H1 (cell line): Measurements from ENCODE around the gene ACVR1. TPM values are rescaled to one million over a fixed set of nuclear protein-coding genes. Genes with fewer than 3 reads are reported as not detected.

Source experiments
- CTCF ChIA-PET: fragments of 300-600 bp; sonication (Branson Sonifier 250); formaldehyde crosslinking; loops from one replicate; lab custom pipeline; 2021; ENCODE audit not compliant: partially characterized antibody; lab: Charles Lee
- POLR2A ChIA-PET: fragments of 300-600 bp; sonication (Branson Sonifier 250); formaldehyde crosslinking; loops from one replicate; lab custom pipeline; 2021; ENCODE audit warnings: inconsistent platforms; ENCODE audit not compliant: partially characterized antibody; lab: Charles Lee
- DNase-seq, 2 experiments: peaks; one replicate each; pipeline versions ENCODE4 v3.0.0 to v3.0.0-alpha.2; 2010 to 2022; ENCODE audit warnings: low spot score in 2 of 2, low read depth in 1 of 2, mixed read lengths in 1 of 2
- FAIRE-seq: peaks from 2 replicates; lab custom pipeline; 2011; peaks lifted over from hg19 to GRCh38; lab: Jason Lieb, UNC
- H2AFZ ChIP-seq: 2 replicates; pipeline ENCODE4 v1.8.1; 2012; ENCODE audit warnings: low read length, inconsistent platforms
- H2AK5ac ChIP-seq: 2 replicates; pipeline ENCODE4 v1.6.1; 2013; ENCODE audit warnings: low read depth, low read length
- H2BK120ac ChIP-seq: replicated peaks from 2 replicates; pipeline ENCODE3; 2013; ENCODE audit warnings: low read depth, low read length, inconsistent platforms
- H2BK12ac ChIP-seq: 2 replicates; pipeline ENCODE4 v1.6.1; 2013; ENCODE audit warnings: low read depth, low read length
- H2BK15ac ChIP-seq: 2 replicates; pipeline ENCODE4 v1.6.1; 2013; ENCODE audit warnings: low read length
- H2BK20ac ChIP-seq: 2 replicates; pipeline ENCODE4 v1.6.1; 2013; ENCODE audit warnings: low read length
- H2BK5ac ChIP-seq: 2 replicates; pipeline ENCODE4 v1.6.1; 2013; ENCODE audit warnings: low read depth, low read length
- H3K14ac ChIP-seq: 2 replicates; pipeline ENCODE4 v1.6.1; 2013; ENCODE audit warnings: inconsistent platforms; ENCODE audit not compliant: insufficient read length
- H3K18ac ChIP-seq: 2 replicates; pipeline ENCODE4 v1.6.1; 2013; ENCODE audit warnings: low read length; ENCODE audit errors: extremely low read depth
- H3K23ac ChIP-seq: 2 replicates; pipeline ENCODE4 v1.6.1; 2013; ENCODE audit warnings: inconsistent platforms; ENCODE audit not compliant: insufficient read length
- H3K23me2 ChIP-seq: 2 replicates; pipeline ENCODE4 v1.6.1; 2013; ENCODE audit warnings: low read depth, low read length
- H3K27ac ChIP-seq: 2 replicates; pipeline ENCODE4 v1.6.1; 2011; ENCODE audit warnings: low read depth, low read length, inconsistent platforms
- H3K27me3 ChIP-seq, 4 experiments: replicated peaks in 1 of 4; 1 replicate in 1 of 4; 2 replicates in 3 of 4; pipeline versions ENCODE4 v1.6.1 to v1.8.1; 2011 to 2013; ENCODE audit warnings: low read length in 3 of 4, mild to moderate bottlenecking in 3 of 4, inconsistent platforms in 2 of 4, mixed read lengths in 2 of 4, moderate library complexity in 1 of 4; ENCODE audit not compliant: control insufficient read depth in 3 of 4, insufficient read depth in 3 of 4; ENCODE audit errors: extremely low read depth in 1 of 4
- H3K36me3 ChIP-seq, 4 experiments: 2 replicates each; pipeline versions ENCODE4 v1.6.1 to v1.8.1; 2011 to 2013; ENCODE audit warnings: mild to moderate bottlenecking in 4 of 4, low read length in 3 of 4, moderate library complexity in 2 of 4, control low read depth in 1 of 4, inconsistent platforms in 1 of 4; ENCODE audit not compliant: insufficient read depth in 4 of 4, control insufficient read depth in 2 of 4
- H3K4ac ChIP-seq: replicated peaks from 2 replicates; pipeline ENCODE3; 2013; ENCODE audit warnings: low read length, low read depth, mixed read lengths, inconsistent platforms; ENCODE audit not compliant: insufficient read length
- H3K4me1 ChIP-seq, 4 experiments: replicated peaks in 1 of 4; 1 replicate in 1 of 4; 2 replicates in 3 of 4; pipeline versions ENCODE4 v1.6.1 to v1.8.1; 2011 to 2013; ENCODE audit warnings: low read length in 3 of 4, inconsistent platforms in 2 of 4, mixed read lengths in 1 of 4; ENCODE audit not compliant: insufficient read depth in 4 of 4, control insufficient read depth in 3 of 4
- H3K4me2 ChIP-seq, 2 experiments: 2 replicates each; pipeline versions ENCODE4 v1.6.1 to v1.8.1; 2011 to 2013; ENCODE audit warnings: low read depth in 2 of 2, low read length in 2 of 2, control low read depth in 1 of 2, inconsistent platforms in 1 of 2, mild to moderate bottlenecking in 1 of 2; ENCODE audit not compliant: insufficient read depth in 1 of 2
- H3K4me3 ChIP-seq, 4 experiments: fragments of 200-600, 300-600 bp in 1 of 4; sonication (generic), shearing (Covaris generic), sonication (Bioruptor Twin) in 1 of 4; 2 replicates each; pipeline versions ENCODE4 v1.5.1 to v1.8.1; 2011 to 2016; ENCODE audit warnings: low read length in 4 of 4, low read depth in 3 of 4, control low read depth in 2 of 4, inconsistent platforms in 2 of 4, mild to moderate bottlenecking in 2 of 4, mixed read lengths in 1 of 4, moderate library complexity in 1 of 4; ENCODE audit not compliant: insufficient read depth in 2 of 4; ENCODE audit errors: extremely low read depth in 1 of 4
- H3K56ac ChIP-seq: replicated peaks from 2 replicates; pipeline ENCODE3; 2013; ENCODE audit warnings: low read depth, mild to moderate bottlenecking, mixed read lengths, low read length, inconsistent platforms; ENCODE audit not compliant: insufficient read length
- H3K79me1 ChIP-seq: 2 replicates; pipeline ENCODE4 v1.6.1; 2013; ENCODE audit warnings: low read depth, low read length, control low read depth
- H3K79me2 ChIP-seq, 2 experiments: 2 replicates each; pipeline versions ENCODE4 v1.6.1 to v1.8.1; 2012 to 2013; ENCODE audit warnings: low read length in 2 of 2, mild to moderate bottlenecking in 2 of 2, inconsistent platforms in 1 of 2; ENCODE audit not compliant: insufficient read depth in 2 of 2, control insufficient read depth in 1 of 2
- H3K9ac ChIP-seq, 4 experiments: replicated peaks in 1 of 4; 1 replicate in 1 of 4; 2 replicates in 3 of 4; pipeline versions ENCODE4 v1.6.1 to v1.8.1; 2011 to 2013; ENCODE audit warnings: low read depth in 3 of 4, low read length in 3 of 4, control low read depth in 2 of 4, mild to moderate bottlenecking in 2 of 4, moderate library complexity in 2 of 4, inconsistent platforms in 1 of 4; ENCODE audit errors: extremely low read depth in 1 of 4
- H3K9me3 ChIP-seq, 2 experiments: 2 replicates each; pipeline versions ENCODE4 v1.6.1 to v1.8.1; 2012 to 2013; ENCODE audit warnings: mild to moderate bottlenecking in 2 of 2, moderate library complexity in 2 of 2, control low read depth in 1 of 2, inconsistent platforms in 1 of 2, low read depth in 1 of 2, low read length in 1 of 2, mixed read lengths in 1 of 2; ENCODE audit not compliant: insufficient read depth in 2 of 2
- H4K20me1 ChIP-seq, 2 experiments: replicated peaks in 1 of 2; 2 replicates each; pipeline versions ENCODE3 to v1.8.1; 2011 to 2013; ENCODE audit warnings: inconsistent platforms in 2 of 2, low read length in 2 of 2, mild to moderate bottlenecking in 1 of 2; ENCODE audit not compliant: insufficient read depth in 2 of 2, control insufficient read depth in 1 of 2
- H4K5ac ChIP-seq: 2 replicates; pipeline ENCODE4 v1.6.1; 2013; ENCODE audit warnings: low read length, low read depth, mixed read lengths, inconsistent platforms; ENCODE audit not compliant: insufficient read length
- H4K8ac ChIP-seq: 2 replicates; pipeline ENCODE4 v1.8.0; 2013; ENCODE audit warnings: mild to moderate bottlenecking, moderate library complexity, low read length, inconsistent platforms; ENCODE audit not compliant: insufficient read depth; ENCODE audit errors: extremely low read depth
- H4K91ac ChIP-seq: replicated peaks from 2 replicates; pipeline ENCODE3; 2013; ENCODE audit warnings: low read length, mixed read lengths, inconsistent platforms; ENCODE audit not compliant: insufficient read length
- HDAC2 ChIP-seq, 2 experiments: fragments of 300-600 bp in 1 of 2; sonication (generic) in 1 of 2; IDR thresholded peaks; 2 replicates each; pipeline ENCODE4 v1.6.1; 2011 to 2012; ENCODE audit warnings: low read depth in 2 of 2, low read length in 2 of 2, mild to moderate bottlenecking in 2 of 2, moderate library complexity in 2 of 2, borderline replicate concordance in 1 of 2, inconsistent platforms in 1 of 2
- JUND ChIP-seq: IDR thresholded peaks from 2 replicates; pipeline ENCODE4 v1.6.1; 2011; ENCODE audit warnings: mild to moderate bottlenecking, improper control_type of control experiment, low read length
- NRF1 ChIP-seq: IDR thresholded peaks from 2 replicates; pipeline ENCODE4 v1.6.1; 2011; ENCODE audit warnings: mild to moderate bottlenecking, low read depth, low read length, improper control_type of control experiment
- PHF8 ChIP-seq: fragments of 200-600 bp; sonication (generic); conservative IDR thresholded peaks from 2 replicates; pipeline ENCODE4 v1.7.1; 2012; ENCODE audit warnings: low read depth, mild to moderate bottlenecking, inconsistent platforms, low read length, moderate library complexity
- WGBS, 2 experiments: shearing (Covaris generic) in 1 of 2; methylation state at CpG; one replicate each; pipeline versions ENCODE4 v1.1.6 to v1.1.7; 2013 to 2015; ENCODE audit warnings: low lambda C conversion rate in 2 of 2, mixed read lengths in 2 of 2, inconsistent platforms in 1 of 2, low coverage in 1 of 2, missing lambda C conversion rate in 1 of 2; ENCODE audit not compliant: insufficient replicate concordance in 2 of 2, insufficient coverage in 1 of 2, insufficient read length in 1 of 2; ENCODE audit errors: extremely low coverage in 1 of 2, missing lambda C conversion rate in 1 of 2; 5-methylcytosine and 5-hydroxymethylcytosine counted together
- polyA plus RNA-seq, 7 experiments: library from polyadenylated mRNA; depleted of rRNA in 3 of 7; stranded (reverse) in 5 of 7; unstranded in 2 of 7; fragments of >200 nt in 5 of 7; fragments of 200-250 nt in 2 of 7; gene quantifications; 1 replicate in 5 of 7; 2 replicates in 1 of 7; 4 replicates in 1 of 7; pipeline versions ENCODE4 v1.2.1 to v1.2.3, GENCODE V29; 2011 to 2013; ENCODE audit warnings: missing spikeins in 2 of 7, mixed read lengths in 2 of 7
- total RNA-seq: library from RNA; stranded (reverse); fragmentation: NEBNext Ultra II Directional; extraction: Animal tissue kit (Norgen Biotek cat#: 25700); gene quantifications from 2 replicates; pipeline ENCODE4 v1.2.1, GENCODE V29; 2021
- TF ChIP-seq, protein P1 (sequence below), 3 experiments: IDR thresholded peaks; 1 replicate in 2 of 3; 2 replicates in 1 of 3; pipeline versions ENCODE4 v1.5.1 to v1.6.1; 2011; ENCODE audit warnings: low read length in 3 of 3, mild to moderate bottlenecking in 3 of 3, inconsistent platforms in 2 of 3, low read depth in 1 of 3, moderate library complexity in 1 of 3; ENCODE audit not compliant: insufficient read depth in 1 of 3; ENCODE audit errors: control extremely low read depth in 1 of 3
- TF ChIP-seq, protein P2 (sequence below): IDR thresholded peaks from 2 replicates; pipeline ENCODE4 v1.6.1; 2012; ENCODE audit warnings: inconsistent platforms
- TF ChIP-seq, protein P3 (sequence below): IDR thresholded peaks from 2 replicates; pipeline ENCODE4 v1.6.1; 2012; ENCODE audit warnings: inconsistent platforms

The ACVR1 gene
- total and polyA plus RNA-seq, 2 of the 8 experiments (the other 6 are each of a cell fraction or from before 2014, with no cell fraction given) = 8.5 to 17.7 TPM

DNA sequence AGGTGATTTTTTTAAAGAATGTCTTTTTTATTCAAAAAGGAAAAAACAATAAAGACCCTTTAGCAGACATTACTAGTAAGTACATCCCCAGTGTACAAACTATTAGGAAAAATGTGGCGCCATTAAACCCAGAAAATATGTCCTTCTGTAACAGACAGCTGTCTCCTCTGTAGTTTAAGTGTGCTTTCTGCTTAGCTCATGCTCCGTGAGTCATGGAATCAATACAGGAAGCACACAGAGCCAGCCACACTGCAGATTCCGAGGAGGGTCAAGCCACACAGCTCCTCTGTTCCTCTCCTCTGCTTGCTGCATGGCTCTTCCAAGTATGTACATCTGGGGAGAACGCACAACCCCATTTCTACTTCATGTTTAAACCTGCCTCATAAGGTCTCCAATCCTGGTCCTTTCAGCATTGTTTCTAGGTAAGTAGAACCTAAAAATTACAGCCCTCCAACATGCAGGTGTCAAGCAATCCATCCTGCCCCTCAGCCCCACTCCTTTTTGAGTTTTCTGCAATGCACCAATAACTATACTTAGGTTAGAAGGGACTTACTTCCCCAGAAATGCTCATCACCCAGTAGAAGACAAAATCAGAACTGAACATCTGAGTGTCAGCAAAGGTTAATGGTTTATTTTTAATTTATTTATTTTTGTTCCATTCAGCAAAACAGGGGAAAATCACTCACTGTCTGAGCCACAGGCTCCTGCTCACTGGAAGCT, 37.5 kb downstream of the ACVR1 start:
- Histone ChIP-seq H2BK20ac (peak overlapping the region; percentile 37; the same call in 1 of the 2 replicates), H3K56ac (no peak overlapping the region), H3K23ac (no peak overlapping the region), H3K79me1 (peaks cover 4% of the 10 kb centered on the region), H3K4me1 (peaks cover 20 to 38% (median 23%) of the 10 kb centered on the region in 4 experiments), H2AFZ (no peak overlapping the region), H3K9me3 (no peaks in the 10 kb centered on the region), H3K23me2 (0 out of 2 replicates have a peak, but pooled peaks cover 2% of the 10 kb centered on the region), H2BK5ac (peak overlapping the region; percentile 48), H4K8ac (no peak overlapping the region), H2BK15ac (peak overlapping the region; percentile 85; the same call in 1 of the 2 replicates), H3K4ac (no peak overlapping the region), H3K27ac (no peak overlapping the region), H2BK12ac (peak overlapping the region; percentile 88), H3K14ac (no peak overlapping the region), H4K20me1 (peaks cover 2 to 21% of the 10 kb centered on the region in 2 experiments), H3K9ac (no peak overlapping the region), H3K4me2 (peak overlapping the region; percentile 55 to 56), H2AK5ac (no peak overlapping the region; the same call in 1 of the 2 replicates), H3K36me3 (no peaks in the 10 kb centered on the region), H3K18ac (no peak overlapping the region), H3K27me3 (no peaks in the 10 kb centered on the region), H4K91ac (no peak overlapping the region), H4K5ac (no peak overlapping the region), H2BK120ac (no peak overlapping the region), H3K79me2 (peaks cover 0 to 36% of the 10 kb centered on the region in 2 experiments; a peak in 2 of 4 replicates), H3K4me3 (no peak overlapping the region)
- POLR2A ChIA-PET = interaction anchor here (0.9 to 1.6 kb wide), 3 partner anchors 19 to 54 kb away, joined by 3 to 5 read pairs (median 3); no protein-coding TSS in a partner anchor
- CTCF ChIA-PET = interaction anchor here (0.7 to 2.3 kb wide), 7 partner anchors 10 to 172 kb away, joined by 3 to 5 read pairs (median 3); no protein-coding TSS in a partner anchor
- no peak for FAIRE-seq
- 79% methylated on average over 4 of the region's 4 CpGs; no CpG with 5 or more reads in 1 of the 2 experiments for WGBS, 2 experiments
- DNase-seq = no peak
- TF ChIP-seq PHF8 (no peak), JUND (no peak), NRF1 (no peak), HDAC2 (IDR thresholded peaks at IDR 0.05; ENCODE audit: borderline replicate concordance in 1 of 2, low read depth in 2 of 2, low read length in 2 of 2) (no peak)
- TF ChIP-seq, protein P1, sequence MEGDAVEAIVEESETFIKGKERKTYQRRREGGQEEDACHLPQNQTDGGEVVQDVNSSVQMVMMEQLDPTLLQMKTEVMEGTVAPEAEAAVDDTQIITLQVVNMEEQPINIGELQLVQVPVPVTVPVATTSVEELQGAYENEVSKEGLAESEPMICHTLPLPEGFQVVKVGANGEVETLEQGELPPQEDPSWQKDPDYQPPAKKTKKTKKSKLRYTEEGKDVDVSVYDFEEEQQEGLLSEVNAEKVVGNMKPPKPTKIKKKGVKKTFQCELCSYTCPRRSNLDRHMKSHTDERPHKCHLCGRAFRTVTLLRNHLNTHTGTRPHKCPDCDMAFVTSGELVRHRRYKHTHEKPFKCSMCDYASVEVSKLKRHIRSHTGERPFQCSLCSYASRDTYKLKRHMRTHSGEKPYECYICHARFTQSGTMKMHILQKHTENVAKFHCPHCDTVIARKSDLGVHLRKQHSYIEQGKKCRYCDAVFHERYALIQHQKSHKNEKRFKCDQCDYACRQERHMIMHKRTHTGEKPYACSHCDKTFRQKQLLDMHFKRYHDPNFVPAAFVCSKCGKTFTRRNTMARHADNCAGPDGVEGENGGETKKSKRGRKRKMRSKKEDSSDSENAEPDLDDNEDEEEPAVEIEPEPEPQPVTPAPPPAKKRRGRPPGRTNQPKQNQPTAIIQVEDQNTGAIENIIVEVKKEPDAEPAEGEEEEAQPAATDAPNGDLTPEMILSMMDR (IDR thresholded peaks at IDR 0.05; ENCODE audit: control extremely low read depth in 1 of 3, insufficient read depth in 1 of 3, low read depth in 1 of 3, low read length in 3 of 3) = no peak
- TF ChIP-seq, protein P2, sequence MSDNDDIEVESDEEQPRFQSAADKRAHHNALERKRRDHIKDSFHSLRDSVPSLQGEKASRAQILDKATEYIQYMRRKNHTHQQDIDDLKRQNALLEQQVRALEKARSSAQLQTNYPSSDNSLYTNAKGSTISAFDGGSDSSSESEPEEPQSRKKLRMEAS = no peak
- TF ChIP-seq, protein P3, sequence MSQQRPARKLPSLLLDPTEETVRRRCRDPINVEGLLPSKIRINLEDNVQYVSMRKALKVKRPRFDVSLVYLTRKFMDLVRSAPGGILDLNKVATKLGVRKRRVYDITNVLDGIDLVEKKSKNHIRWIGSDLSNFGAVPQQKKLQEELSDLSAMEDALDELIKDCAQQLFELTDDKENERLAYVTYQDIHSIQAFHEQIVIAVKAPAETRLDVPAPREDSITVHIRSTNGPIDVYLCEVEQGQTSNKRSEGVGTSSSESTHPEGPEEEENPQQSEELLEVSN = no peak
